Nephron progenitor cell (in vitro differentiated cells): ENCODE results near the gene GRIP1.

ENCODE experiments used
- DNase-seq: peaks from one replicate; pipeline ENCODE4 v3.0.0; 2021
- H3K27ac Mint-ChIP-seq: 2 replicates; pipeline ENCODE4 v1.8.0; 2021; ENCODE audit warnings: mild to moderate bottlenecking, moderate library complexity, mixed read lengths
- H3K27me3 Mint-ChIP-seq: 2 replicates; pipeline ENCODE4 v1.8.0; 2021; ENCODE audit warnings: mild to moderate bottlenecking, low read depth, mixed read lengths; ENCODE audit not compliant: poor library complexity
- H3K36me3 Mint-ChIP-seq: 2 replicates; pipeline ENCODE4 v1.8.0; 2021; ENCODE audit warnings: low read depth, mixed read lengths
- H3K4me1 Mint-ChIP-seq: 2 replicates; pipeline ENCODE4 v1.8.0; 2021; ENCODE audit warnings: mixed read lengths
- H3K4me3 Mint-ChIP-seq: 2 replicates; pipeline ENCODE4 v1.8.0; 2021; ENCODE audit warnings: mild to moderate bottlenecking, moderate library complexity, mixed read lengths
- H3K9me3 Mint-ChIP-seq: 2 replicates; pipeline ENCODE4 v1.8.0; 2021; ENCODE audit warnings: mild to moderate bottlenecking, moderate library complexity, mixed read lengths
- TF ChIP-seq, protein P1 (sequence below): fragments of 200-600 bp; sonication (generic); IDR thresholded peaks from 2 replicates; pipeline ENCODE4 v1.5.0; 2021; ENCODE audit warnings: antibody characterized with exemption

Gene GRIP1

DNA sequence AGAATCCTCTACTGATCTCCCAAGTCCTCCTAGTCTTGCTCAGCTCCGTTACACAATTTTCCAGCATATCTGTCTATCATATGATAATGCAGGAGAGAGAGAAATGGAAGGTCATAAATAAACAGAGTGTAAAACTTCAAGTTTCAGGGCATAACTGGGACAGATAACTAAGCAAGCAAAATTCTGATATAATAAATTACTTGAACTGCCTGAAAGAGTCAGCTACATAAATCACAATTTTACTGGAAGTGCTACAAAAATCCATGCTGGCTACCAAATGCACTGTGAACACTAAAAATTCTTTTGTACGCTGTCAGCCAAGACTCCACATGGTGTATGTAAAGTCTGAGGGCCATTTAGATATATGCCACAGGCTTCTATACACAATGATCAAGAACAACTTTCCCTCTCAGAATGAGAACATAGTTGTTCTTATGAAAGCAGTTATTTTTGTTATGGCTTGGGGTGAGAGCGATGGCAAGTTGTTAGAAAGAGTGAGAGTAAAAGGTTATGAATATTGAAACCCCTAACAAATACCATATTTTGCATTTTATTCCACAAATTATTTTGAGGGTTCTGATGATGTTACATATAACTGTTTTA, 41.1 kb downstream of the GRIP1 start:
- DNase-seq, result no peak
- Mint-ChIP-seq H3K27ac (no peak overlapping the region), H3K4me3 (no peak overlapping the region), H3K9me3 (no peaks in the 10 kb centered on the region), H3K4me1 (peaks cover 5% of the 10 kb centered on the region), H3K27me3 (no peaks in the 10 kb centered on the region), H3K36me3 (no peaks in the 10 kb centered on the region)
- TF ChIP-seq, protein P1, sequence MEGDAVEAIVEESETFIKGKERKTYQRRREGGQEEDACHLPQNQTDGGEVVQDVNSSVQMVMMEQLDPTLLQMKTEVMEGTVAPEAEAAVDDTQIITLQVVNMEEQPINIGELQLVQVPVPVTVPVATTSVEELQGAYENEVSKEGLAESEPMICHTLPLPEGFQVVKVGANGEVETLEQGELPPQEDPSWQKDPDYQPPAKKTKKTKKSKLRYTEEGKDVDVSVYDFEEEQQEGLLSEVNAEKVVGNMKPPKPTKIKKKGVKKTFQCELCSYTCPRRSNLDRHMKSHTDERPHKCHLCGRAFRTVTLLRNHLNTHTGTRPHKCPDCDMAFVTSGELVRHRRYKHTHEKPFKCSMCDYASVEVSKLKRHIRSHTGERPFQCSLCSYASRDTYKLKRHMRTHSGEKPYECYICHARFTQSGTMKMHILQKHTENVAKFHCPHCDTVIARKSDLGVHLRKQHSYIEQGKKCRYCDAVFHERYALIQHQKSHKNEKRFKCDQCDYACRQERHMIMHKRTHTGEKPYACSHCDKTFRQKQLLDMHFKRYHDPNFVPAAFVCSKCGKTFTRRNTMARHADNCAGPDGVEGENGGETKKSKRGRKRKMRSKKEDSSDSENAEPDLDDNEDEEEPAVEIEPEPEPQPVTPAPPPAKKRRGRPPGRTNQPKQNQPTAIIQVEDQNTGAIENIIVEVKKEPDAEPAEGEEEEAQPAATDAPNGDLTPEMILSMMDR, result no peak

DNA sequence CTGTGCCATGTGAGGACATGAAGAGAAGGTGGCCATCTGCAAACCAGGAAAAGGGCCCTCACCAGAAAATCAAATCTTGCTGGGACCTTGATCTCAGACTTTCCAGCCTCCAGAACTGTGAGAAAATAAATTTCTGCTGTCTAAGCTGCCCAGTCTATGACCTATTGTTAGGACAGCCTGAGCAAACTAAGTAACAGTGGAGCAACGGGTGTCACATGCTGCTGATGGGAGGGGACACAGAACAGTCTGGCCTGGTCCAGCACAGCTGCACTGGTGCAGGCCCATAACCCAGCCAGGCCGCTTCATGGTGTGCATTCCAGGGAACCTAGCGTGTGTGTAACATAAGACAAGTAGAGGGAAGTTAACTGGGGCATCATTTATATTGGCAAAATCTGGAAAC, 42.1 kb downstream of the GRIP1 start:
- no peaks in the 10 kb centered on the region for H3K9me3 Mint-ChIP-seq
- no peak overlapping the region for H3K27ac Mint-ChIP-seq
- H3K4me1 Mint-ChIP-seq, result peaks cover 5% of the 10 kb centered on the region
- peak; percentile 9 for DNase-seq
- H3K36me3 Mint-ChIP-seq, result no peaks in the 10 kb centered on the region
- no peak overlapping the region for H3K4me3 Mint-ChIP-seq
- H3K27me3 Mint-ChIP-seq, result no peaks in the 10 kb centered on the region
- TF ChIP-seq, protein P1, result no peak

DNA sequence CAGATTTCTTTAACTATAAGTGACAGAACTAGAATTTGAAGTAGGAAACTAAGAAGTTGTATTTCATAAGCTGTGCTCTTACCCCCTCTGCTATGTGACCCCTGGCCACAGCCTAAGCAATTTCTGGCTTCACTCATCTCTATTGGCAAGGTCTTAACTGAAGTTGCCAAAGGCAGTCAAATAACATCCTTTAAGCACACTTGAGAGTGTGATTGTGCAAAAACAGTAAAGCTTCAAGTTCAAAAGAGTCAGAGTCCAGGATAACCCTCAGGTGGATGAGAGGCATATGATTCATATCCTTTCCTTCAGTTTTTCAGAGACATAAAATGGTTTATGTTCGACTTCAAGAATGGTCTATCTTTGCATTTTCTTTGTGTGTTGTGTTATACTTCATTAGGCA, 45.2 kb downstream of the GRIP1 start:
- no peaks in the 10 kb centered on the region for H3K27me3 Mint-ChIP-seq
- H3K27ac Mint-ChIP-seq, result no peak overlapping the region
- no peak overlapping the region for H3K4me3 Mint-ChIP-seq
- TF ChIP-seq, protein P1, result no peak
- H3K9me3 Mint-ChIP-seq, result no peaks in the 10 kb centered on the region
- no peaks in the 10 kb centered on the region for H3K36me3 Mint-ChIP-seq
- no peak for DNase-seq
- H3K4me1 Mint-ChIP-seq, result peaks cover 5% of the 10 kb centered on the region

DNA sequence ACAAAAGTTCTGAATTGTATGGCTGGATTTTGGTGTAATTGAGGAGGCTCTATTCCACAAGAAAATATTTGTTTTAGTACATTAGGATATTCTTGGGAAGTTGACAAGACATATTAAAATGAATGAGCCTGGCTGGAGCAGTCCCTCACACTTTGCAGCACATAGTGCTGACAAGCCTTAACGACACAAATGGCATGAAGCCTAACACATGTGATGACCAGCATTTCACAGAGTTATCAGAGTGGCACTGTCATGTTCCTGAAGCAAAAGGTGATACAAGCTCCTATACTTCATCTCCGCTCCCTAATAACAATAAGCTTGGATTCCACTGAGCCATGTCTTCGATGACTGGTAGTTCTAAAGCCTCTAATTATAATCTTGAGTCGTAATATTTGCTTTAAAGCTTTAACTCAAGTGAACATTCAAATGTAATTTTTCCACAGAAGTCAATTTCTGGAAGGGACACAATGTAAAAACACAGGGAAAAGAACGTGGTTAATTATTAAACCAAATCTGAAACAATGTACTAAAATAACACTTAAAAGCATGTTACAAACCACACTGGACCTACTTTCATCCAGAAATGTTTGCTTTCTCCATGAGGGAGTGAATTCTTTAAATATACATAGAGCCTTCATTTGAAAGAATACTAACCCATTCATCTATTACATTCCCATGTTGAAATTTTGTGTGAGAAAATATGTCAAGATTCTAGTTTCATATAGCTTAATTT, 49.6 kb downstream of the GRIP1 start:
- Mint-ChIP-seq H3K36me3 (no peaks in the 10 kb centered on the region), H3K4me1 (peaks cover 12% of the 10 kb centered on the region), H3K9me3 (no peaks in the 10 kb centered on the region), H3K27ac (no peak overlapping the region), H3K4me3 (no peak overlapping the region), H3K27me3 (peaks cover 5% of the 10 kb centered on the region)
- TF ChIP-seq, protein P1, result no peak
- DNase-seq, result no peak

DNA sequence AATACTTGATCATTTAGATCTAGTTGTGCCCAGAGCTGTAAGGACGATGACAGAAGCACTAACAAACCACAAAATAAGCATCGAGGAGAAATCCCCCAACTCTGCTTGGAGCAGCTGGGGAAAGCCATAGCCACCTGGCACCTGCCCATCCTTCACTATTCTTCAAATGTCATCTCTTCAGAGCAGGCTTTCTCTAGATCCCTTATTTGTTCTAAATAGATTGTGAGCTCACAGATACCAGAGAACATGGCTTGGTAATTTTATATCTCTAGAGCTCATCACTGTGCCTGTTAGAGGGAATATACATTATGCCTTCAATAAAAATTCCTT, 50.9 kb downstream of the GRIP1 start:
- DNase-seq, result no peak
- Mint-ChIP-seq H3K9me3 (no peaks in the 10 kb centered on the region), H3K27me3 (peaks cover 5% of the 10 kb centered on the region), H3K4me3 (no peak overlapping the region), H3K4me1 (peaks cover 12% of the 10 kb centered on the region), H3K36me3 (no peaks in the 10 kb centered on the region), H3K27ac (peak overlapping the region; percentile 62)
- TF ChIP-seq, protein P1, result no peak
